ENCODE measurements around the gene ARHGAP6.
A peak's percentile ranks its signal among the peaks of the same experiment; 100 is the strongest.

Gene ARHGAP6

GRCh38 chrX:11688201-11688600, 22.5 kb upstream of the ARHGAP6 start:
- no peak for DNase-seq (ENCODE audit: low read depth)
- TF ChIP-seq, protein P1, sequence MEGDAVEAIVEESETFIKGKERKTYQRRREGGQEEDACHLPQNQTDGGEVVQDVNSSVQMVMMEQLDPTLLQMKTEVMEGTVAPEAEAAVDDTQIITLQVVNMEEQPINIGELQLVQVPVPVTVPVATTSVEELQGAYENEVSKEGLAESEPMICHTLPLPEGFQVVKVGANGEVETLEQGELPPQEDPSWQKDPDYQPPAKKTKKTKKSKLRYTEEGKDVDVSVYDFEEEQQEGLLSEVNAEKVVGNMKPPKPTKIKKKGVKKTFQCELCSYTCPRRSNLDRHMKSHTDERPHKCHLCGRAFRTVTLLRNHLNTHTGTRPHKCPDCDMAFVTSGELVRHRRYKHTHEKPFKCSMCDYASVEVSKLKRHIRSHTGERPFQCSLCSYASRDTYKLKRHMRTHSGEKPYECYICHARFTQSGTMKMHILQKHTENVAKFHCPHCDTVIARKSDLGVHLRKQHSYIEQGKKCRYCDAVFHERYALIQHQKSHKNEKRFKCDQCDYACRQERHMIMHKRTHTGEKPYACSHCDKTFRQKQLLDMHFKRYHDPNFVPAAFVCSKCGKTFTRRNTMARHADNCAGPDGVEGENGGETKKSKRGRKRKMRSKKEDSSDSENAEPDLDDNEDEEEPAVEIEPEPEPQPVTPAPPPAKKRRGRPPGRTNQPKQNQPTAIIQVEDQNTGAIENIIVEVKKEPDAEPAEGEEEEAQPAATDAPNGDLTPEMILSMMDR (conservative IDR thresholded peaks at IDR 0.05; ENCODE audit: low read depth, low read length) = no peak
- no peak overlapping the region for H3K4me3 ChIP-seq (ENCODE audit: low read length)

DNA sequence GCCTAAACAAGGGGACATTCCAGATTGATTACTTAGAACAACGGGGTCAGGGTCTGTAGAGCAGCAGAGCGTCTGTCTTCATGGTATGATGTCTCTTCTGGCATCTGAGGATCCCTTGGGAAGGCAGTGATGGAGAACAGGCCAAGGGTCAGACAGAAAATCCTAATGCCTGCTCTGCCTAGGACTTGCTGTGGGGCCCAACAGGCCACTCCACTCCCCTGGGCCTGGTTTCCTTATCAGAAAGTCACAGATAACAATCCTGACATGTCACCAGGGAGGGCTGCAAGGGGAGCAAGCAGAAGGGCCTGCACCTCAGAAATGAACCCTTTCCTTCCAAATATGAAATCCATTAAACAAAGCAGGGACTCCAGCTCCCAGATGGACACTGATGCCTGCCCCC, 21.4 kb upstream of the ARHGAP6 start:
- TF ChIP-seq, protein P1 (conservative IDR thresholded peaks at IDR 0.05; ENCODE audit: low read depth, low read length) = no peak
- no peak overlapping the region for H3K4me3 ChIP-seq (ENCODE audit: low read length)
- DNase-seq (ENCODE audit: low read depth) = no peak

DNA sequence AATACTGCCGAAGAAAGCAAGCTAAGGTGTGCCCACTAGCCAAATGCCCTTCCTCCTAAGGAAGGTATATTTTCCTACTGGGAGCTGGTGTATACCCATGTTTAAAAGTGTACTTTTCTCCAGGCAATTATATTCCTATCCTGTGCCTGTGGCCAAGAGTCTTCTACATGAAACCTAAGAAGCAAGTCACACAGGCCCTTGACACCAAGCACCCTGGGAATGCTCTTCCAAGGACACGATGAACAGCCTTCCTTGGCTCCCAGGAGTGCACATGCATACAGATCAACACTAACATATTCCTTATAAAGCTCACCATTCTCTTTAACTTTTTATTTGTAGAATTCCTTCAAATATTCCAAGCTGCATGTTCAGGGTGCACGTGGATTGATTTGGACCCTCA, 17.3 kb upstream of the ARHGAP6 start:
- H3K4me3 ChIP-seq (ENCODE audit: low read length) = no peak overlapping the region
- TF ChIP-seq, protein P1 (conservative IDR thresholded peaks at IDR 0.05; ENCODE audit: low read depth, low read length) = no peak
- no peak for DNase-seq (ENCODE audit: low read depth)

DNA sequence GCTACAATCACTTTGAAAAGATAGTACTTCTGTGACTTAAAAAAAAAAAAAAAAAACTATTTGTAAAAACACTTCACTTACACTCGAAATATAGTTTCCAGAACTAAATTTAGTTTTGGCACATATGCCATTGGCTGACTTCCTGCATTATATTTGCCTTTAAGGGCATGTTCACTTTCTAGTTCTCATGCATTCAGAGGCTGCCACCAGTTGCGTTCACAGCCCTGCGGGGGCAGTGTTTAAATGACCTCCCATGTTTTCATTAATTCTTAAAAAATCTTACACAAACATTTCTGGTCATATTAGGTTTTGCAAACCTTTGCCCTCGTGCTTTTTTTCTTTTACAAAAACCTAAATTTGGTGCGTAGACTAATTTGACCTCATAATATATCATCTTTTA, 12.4 kb upstream of the ARHGAP6 start:
- TF ChIP-seq, protein P1 (conservative IDR thresholded peaks at IDR 0.05; ENCODE audit: low read depth, low read length) = peak; percentile 51
- DNase-seq (ENCODE audit: low read depth) = no peak
- H3K4me3 ChIP-seq (ENCODE audit: low read length) = no peak overlapping the region

DNA sequence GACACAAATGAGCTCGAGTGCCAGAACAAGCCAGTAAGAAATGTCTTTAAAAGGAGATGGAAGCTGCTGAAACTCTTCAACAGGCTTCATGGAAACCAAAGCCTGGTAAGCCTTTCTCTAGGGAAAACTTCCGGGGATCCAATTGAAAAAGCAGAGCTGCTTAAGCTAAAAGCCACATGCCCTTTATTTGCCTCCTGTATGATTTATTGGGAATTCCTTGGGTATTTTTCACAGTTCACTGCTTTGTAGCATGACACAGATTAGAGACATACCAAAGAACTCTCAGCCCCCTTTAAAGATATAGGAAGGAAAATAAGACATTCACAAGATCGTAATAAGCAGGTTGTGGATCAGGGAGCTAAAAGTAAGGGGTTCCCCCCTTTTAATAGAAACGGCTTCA, 6.5 kb upstream of the ARHGAP6 start:
- TF ChIP-seq, protein P1 (conservative IDR thresholded peaks at IDR 0.05; ENCODE audit: low read depth, low read length) = no peak
- no peak overlapping the region for H3K4me3 ChIP-seq (ENCODE audit: low read length)
- peak; percentile 52 for DNase-seq (ENCODE audit: low read depth)

DNA sequence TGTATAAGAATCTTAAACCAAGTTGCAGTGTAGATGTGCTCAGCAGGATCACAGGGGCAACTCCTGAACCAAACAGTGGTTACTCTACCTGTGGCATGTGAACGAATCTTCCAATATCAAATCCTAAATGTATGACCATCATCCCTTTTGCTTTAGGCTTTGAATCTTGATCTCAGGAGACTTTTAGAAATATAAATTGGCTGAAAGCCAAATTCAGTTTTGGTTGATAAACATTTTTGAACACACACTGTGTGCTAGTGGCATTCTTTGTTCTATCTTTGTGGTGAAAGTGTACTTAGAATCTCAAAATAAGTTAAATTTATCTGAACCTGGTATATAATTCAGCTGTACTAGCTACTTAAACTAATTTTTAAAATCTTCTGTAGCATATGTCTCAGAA, 4.6 kb upstream of the ARHGAP6 start:
- TF ChIP-seq, protein P1 (conservative IDR thresholded peaks at IDR 0.05; ENCODE audit: low read depth, low read length) = no peak
- DNase-seq (ENCODE audit: low read depth) = no peak
- H3K4me3 ChIP-seq (ENCODE audit: low read length) = no peak overlapping the region

GRCh38 chrX:11666952-11667685, 1.4 kb upstream of the ARHGAP6 start:
- no peak for DNase-seq (ENCODE audit: low read depth)
- TF ChIP-seq, protein P1 (conservative IDR thresholded peaks at IDR 0.05; ENCODE audit: low read depth, low read length) = no peak
- no peak overlapping the region for H3K4me3 ChIP-seq (ENCODE audit: low read length)
